ENCODE data around the gene IST1.

The IST1 gene

DNA sequence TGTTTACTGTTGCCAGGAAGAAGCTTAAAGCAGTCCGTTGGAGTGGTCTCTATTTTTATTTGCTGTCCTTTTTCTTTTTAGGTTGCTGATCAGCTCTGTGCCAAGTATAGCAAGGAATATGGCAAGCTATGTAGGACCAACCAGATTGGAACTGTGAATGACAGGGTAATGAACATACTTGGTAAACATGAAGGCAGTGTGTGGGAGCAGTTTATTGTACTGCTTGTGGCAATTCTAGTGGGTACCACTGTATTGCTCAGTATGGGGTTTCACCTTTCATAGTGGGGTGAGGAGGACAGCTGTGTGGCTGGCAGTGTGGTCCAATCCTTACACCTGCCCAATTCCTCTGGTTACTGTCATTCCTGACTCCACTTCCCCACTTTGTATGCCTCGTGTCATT is 25.3 kb downstream of the IST1 start:
- no peak for FAIRE-seq

DNA sequence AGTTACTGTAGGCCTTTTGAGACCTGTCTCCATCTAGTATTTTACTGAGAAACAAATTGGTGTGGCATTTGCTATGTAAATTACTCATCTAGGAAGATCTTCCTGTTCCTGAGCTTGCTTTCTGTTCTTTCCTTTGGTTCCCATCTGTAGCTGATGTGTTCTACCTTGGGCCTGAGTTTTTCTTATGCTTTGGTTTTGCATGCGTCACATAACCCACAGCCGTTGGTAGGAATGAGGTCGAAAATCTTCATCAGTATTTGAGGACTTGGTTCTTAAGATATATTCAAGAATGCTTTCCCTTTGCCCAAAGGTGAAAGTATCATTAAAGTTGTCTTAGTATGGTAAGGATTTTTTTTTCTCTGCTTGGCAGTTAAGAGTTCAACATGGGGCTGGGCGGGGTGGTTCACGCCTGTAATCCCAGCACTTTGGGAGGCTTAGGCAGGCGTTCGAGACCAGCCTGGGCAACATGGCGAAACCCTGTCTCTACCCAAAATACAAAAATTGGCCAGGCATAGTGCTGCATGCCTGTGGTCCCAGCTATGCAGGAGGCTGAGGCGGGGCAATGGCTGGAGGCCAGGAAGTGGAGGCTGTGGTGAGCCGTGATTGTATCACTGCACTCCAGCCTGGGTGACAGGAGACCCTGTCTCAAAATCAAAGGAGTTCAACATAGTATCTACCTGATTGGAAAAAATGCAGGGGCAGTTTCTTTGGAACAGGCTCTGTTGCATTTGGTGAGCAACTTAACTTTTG is 28.8 kb downstream of the IST1 start:
- FAIRE-seq = no peak

DNA sequence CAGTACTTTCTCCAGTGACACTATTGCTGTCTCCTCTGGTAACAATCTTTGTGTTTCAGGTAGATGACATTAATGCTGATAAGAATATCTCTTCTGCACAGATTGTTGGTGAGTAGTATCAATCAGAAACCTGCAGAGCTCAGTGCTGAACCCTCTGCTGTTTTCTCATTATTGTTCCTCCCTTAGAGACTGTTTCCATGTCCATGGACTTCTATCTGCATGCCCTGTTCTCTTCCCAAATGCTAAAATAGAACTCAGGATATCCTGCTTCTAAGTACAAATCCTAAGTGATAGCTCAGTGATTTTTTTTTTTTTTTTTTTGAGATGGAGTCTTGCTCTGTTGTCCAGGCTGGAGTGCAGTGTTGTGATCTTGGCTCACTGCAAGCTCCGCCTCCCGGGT is 29.4 kb downstream of the IST1 start:
- FAIRE-seq = no peak

DNA sequence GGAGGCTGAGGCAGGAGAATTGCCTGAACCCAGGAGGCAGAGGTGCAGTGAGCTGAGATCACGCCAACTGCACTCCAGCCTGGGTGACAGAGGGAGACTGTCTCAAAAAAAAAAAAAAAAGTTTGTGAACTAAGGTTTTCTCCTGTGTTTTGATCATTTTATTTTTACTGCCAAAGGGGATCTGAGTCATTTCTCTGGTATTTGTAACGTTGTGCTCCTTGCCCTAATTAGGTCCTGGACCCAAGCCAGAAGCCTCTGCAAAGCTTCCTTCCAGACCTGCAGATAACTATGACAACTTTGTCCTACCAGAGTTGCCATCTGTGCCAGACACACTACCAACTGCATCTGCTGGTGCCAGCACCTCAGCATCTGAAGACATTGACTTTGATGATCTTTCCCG is 32.1 kb downstream of the IST1 start:
- no peak for FAIRE-seq

DNA sequence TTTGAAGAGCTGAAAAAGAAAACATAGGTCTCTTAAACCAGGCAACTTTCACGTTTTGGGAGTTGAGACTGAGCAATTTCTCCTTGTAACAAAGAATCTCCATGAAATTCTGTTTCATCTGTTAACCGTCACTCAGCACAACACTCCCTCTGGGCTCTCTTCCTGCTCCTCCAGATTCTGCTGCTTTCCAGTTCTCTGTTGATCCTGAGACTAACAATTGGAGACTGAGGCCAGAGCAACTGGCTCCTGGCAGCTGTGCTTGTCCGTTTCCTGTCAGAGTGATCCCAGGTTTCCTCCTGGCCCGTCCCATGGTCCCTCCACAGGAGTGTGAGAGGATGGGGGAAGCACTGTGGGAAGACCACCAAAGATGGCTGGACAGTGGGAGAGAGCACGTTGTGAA is 32.5 kb downstream of the IST1 start:
- FAIRE-seq = no peak

DNA sequence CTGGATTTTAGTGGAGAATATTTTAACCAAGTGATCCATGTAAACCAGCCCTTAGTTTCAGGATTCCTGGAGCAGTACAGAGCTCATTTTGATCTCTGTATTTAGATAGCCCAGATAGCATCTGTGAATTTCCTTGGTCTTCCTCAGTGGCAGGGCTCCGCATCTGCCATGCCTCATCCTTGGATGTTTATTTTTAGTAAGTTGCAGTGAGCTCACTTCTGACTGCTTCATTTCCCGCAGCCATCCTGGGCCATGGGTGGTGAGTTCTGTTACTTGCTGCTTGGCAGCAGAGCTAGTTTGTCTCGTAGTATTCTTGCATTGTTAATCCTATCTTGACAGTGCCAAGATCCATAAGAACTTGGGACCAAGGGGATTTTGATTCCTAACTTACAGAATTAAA is 33.7 kb downstream of the IST1 start:
- FAIRE-seq = no peak

DNA sequence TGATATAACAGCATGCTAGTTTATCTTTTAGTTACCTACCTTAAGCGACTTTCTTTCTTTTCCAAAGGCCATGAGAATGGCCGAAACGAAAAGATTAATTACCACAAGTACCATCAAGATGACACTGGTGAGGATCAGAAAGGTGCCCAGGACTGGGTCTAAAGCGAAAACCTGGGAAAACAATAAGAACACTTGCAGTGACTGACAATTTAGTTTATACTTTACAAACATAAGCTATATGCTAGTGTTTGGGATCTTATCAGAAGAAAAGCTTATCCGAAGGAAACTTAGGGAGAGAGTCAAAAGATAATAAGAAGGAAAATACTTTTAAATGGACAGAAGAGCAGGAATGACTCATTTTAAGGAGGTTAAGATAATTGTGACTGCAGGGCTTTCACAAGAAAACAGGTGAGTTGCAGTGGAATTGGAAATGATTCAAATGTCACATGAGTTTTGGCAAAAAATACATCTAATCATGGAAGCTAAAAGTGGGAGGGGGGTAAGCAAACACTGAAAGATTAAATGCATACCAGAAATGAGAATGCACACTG is 34.8 kb downstream of the IST1 start:
- FAIRE-seq = no peak

DNA sequence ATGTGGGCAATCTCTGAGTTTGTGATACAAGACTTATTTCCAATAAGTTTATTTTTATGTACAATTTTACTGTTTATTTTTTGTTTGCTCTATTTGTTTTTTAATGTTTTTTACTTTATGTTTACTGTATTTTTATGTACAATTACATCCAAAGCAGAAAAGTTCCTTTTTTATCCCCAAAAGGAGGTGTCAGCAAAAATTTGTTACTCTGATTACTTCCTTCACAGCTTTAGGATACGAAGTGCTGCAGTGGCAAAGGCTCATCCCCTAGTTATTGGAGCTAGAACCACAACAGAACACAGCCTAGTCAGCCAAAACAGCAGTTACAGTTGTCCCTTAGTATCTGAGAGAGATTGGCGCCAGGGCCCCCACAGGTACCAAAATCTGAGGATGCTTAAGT is 35.7 kb downstream of the IST1 start:
- no peak for FAIRE-seq

DNA sequence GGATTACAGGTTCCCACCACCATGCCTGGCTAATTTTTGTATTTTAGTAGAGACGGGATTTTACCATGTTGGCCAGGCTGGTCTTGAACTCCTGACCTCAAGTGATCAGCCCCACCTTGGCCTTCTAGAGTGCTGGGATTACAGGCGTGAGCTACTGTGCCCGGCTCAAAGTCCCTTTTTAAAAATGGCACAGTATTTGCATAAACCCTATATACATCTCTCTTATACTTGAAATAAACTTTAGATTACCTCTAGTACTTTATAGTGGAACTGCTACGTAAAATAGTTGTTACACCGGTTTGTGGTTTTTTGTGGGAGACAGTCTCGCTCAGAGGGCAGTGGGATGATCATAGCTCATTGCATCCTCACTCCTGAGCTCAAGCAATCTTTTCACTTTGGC is 36.3 kb downstream of the IST1 start:
- no peak for FAIRE-seq

DNA sequence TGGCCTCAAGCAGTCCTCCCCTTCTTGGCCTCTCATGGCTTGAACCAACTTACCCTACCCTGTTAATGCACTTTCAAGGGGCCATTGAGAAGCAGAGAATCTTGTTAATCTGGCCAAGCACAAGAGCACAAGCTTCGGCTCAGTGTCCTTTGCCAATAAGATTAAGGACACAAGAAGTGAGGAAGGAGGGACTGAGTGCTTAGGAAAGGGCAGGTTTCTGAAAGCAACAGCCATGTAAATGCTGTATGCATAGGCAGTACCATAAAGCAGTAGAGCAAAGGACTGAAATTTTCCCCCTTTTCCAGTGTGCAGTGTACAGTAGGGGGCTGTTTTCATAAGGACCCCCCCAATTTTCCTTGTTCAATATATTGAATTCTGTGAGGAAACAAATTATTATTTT is 37.7 kb downstream of the IST1 start:
- no peak for FAIRE-seq

DNA sequence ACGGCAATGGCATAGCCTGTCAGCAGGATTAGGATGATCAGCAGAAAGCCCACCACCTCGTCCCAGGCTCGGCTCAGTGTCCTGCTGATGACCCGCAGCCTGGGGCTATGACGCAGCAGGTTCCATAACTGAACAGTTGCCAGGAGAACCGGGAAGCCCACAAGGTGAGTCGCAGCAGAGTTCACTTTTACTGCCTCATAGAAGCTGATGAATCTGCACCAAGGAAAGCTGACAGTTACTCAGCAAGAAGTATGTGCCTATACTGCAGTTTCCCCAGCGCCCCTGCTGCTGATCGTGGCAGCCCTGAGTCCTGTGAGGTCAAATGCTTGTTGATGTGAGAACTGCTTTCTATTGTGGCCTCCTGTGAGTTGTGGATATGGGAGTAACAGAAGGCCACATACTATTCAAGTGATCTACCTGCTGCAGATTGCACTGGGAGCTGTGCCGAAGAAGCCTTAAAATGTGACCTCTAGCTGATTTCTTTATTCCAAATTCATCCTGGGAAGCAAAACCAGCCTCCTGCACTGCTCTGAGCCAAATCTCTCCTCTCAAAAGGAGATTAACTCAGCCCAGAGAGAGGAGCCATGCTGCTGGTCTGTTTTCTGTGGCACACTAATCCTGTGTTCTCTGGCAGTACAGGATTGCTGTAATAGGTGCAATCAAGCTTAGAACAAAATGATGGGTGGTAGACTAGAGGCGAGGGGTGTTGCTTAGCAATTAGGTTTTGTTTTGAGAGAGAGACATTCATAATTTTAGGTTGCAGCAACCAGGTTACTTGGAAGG is 38.8 kb downstream of the IST1 start:
- FAIRE-seq = no peak

DNA sequence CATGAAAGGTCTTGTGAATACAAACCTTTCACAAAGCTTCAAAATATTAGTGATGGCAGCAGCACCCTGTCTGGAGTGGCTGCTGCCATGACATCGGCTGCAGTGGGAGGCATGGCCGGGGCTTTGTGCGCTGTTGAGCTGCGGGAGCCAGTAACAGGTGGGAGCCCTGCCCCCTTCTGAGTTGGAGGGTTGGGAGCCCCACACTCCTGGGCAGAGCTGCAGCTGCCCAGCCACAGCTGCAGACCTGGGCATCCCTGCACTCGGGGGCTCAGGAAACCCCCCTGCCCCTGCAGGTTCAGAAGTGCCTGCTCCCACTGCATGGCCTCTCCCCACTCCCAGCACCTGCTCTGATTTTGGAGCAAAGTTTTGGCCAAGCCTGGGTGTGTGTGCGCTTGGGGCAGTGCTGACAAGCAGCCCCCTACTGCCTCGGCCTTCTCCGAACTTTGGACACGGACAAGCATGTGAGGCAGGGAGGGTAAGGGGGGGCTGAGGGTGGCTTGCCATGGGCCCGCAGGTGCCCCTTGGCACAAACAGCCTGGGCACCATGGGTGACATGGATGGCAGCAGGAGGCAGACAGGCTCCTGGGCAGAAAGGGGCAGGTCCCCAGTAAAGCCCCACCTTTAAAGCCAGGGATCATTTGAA is 42.7 kb downstream of the IST1 start:
- no peak for FAIRE-seq

DNA sequence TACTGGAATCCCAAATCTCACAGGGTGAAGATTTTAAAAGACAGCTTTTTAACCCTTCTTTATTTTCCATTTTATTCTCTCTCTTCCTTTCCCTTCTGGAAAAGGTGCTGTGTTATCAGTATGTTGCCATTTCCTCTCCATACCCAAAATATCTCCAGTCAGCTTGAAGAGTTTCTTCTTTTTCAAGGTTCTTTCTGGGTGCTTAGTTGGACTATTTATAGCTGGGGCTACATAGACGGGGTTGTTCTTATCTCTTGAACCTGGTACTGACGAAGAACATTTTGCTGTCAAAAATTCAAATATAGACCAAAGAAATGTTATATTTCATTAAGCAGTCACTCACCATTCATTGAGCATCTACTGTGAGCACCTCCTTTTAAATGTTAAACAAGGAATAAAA is 48.6 kb downstream of the IST1 start:
- FAIRE-seq = no peak

DNA sequence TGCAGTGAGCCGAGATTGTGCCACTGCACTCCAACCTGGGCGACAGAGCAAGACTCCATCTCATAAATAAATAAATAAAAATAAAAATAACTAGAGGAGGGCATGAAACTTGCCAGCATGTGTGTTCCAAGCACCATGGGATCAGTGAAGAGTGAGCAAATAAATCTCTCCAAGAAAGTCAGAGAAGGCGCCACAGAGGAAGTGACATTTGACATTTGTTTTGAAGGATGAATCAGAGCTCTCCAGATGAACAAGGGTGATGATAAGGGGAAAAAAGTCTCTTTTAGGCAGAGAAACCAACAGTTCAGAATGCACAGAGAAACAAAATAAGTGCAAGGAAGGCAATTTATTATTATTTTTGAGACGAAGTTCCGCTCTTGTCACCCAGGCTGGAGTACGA is 50.3 kb downstream of the IST1 start:
- FAIRE-seq = no peak

DNA sequence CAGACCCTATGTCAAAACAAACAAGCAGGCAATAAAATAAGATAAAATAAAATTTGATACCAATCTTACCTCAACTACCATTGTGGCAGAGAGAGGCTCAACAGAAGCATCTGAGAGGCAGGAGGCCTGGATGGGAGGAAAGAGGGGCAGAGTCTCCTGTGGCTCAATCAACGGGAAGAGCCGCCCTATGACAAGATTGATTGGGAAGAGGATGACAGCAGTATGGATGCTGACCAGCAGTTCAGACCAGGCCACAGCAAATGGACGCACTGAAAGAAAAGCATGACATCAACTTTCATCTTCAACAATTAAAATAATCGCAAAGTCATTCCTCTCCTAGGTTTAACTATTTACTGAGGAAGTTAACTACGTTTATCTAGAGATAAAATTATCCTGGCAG is 57.5 kb downstream of the IST1 start:
- no peak for FAIRE-seq

DNA sequence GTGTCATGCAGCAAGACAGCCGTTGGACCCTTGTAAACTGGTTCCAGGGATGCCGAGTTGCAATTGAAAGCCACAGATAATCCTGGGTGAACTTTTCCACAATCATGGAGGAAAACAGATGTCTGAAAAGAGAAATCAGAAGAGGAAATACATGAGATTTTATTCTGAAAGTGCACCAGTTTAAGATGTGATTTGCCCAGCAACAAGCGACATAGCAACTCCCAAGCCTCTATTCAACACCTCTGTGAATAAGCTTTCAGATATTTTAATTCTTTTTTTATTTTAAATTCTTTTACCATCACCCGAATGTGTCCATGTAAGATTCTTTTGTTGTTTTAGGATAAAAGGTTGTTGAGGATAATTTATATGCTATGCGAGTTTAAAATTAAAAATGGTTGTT is 58.8 kb downstream of the IST1 start:
- FAIRE-seq = no peak

DNA sequence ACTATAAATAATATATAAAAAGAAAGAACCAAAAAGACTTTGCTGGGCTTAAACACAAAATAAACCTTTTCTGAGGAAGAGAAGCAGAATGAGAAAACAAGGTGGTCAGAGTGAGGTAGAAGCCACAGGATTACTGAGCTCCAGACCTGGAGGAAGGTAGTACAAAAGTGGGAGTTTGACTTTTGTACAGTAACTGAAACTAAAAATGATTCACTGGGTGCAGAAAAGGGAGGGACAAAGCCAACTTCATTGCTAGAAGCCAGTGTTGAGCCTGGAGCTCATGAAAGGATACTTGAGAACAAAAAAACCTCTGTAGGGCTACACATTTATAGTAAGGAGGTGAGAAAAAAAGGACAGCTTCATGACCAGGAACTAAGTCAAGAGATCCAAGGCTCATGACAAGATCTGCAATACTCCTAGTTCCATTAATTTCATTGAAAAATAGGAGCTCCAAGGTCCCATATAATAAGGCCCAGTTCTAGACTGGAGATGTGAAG is 59.4 kb downstream of the IST1 start:
- FAIRE-seq = no peak

DNA sequence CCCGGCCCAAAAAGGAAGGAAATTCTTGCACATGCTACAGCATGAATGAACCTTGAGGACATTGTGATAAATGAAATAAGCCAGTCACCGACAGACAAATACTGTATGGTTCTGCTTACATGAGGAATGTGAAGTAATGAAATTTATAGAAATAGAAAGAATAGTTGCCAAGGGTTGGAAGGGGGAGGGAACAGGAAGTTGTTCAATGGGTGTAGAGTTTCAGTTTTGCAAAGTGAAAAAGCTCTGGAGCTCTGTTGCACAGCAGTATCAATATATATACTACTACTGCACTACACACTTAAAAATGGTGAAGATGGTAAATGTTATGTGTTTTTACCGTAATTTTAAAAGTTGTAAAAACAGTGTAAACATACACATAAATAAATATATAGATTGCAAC is 61.2 kb downstream of the IST1 start:
- no peak for FAIRE-seq

DNA sequence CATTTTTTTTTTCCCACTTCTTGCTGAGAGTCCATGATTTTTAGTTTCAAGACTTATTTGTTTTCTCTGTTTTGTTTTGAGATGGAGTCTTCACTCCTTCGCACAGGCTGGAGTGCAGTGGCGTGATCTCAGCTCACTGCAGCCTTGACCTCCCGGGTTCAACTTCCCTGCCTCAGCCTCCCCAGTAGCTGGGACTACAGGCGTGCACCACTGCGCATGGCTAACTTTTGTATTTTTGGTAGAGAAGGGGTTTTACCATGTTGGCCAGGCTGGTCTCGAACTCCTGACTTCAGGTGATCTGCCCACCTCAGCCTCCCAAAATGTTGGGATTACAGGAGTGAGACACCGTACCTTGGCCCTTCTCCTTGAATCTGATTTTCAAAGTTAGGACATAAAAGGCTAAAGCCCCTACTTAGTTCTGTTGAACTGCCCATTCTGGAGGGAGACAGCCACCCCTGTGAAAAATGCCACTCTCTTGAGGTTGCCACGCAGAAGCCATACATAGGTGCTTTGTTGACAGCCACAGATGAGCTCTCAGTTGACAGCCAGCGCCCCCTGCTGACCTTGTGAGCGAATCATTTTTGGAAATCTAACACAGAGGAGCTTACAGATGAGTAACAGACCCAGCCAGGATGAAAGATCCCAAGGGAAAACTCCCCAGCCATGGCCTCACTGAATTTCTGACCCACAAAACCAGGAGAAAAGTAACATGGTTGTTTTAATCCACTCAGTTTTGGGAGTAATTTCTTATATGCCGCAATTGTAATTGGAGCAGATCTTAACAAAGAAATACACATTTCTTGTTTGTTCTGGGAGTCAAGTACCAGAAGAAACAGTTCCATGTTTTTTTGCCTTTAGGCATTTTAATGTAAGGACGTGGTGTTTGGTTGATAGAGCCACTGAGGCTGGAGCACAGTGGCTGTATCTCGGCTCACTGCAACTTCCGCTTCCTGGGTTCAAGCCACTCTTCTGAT is 66.0 kb downstream of the IST1 start:
- no peak for FAIRE-seq

DNA sequence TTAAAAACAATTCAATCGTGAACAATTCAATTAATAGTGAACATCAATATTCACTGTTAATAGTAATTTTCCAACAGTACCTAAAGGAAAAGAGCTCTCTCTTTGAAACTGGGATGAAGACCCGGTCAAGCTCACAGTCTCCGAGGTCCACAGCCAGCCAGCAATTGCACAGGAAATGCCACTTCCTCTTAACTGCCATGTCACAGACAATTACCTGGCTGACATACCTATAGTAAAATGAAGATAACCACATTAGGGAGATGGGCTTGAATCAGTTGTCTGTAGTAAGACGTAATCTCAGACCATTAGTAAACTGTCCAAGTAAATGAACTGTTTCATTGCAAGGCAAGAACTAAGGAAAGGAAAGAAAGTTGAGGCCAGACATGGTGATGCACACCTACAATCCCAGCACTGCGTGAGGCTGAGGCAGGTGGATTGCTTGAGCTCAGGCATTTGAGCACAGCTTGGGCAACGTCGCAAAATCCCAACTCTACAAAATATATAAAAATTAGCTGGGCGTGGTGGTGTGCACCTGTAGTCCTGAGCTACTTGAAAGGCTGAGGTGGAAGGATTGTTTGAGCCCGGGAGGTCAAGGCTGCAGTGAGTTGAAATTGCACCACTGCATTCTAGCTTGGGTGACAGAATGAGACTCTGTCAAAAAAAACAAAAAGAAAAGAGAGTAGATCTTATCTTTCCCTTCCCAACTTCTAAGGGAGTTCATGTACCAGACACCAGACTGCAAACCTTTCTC is 68.0 kb downstream of the IST1 start:
- no peak for FAIRE-seq

DNA sequence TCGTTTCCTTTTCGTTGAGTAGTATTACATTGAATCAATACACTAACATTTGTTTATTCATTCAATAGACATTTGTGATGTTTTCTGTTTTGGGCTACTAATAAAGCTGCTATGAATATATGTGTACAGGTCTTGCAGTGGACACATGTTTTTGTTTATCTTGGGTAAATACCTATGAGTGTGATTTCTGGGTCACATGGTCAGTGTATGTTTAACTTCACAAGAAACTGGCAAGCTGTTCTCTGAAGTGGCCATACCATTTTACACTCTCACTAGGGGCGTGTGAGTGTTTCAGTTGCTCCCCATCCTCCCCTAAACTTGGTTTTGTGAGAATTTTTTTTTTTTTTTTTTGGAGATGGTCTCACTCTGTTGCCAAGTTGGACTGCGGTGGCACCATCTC is 69.9 kb downstream of the IST1 start:
- FAIRE-seq = no peak

DNA sequence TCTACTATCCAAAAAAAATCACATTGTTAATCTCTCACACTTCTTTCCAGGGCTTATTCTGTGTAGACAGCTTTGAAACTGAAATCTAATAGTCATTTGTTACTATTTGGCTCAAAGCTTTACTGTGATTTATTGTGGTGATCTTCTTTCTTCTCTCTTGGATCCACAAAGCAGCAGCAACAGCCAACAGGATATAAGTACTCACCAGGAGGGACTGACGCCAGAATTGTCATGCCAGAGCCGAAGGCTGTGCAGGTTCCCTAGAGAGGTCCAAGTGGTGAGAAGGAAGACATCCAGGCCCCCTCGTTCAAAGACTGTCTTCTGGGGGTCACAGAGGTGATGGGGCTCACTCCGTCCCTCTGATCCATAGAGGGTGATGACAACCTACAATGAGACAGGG is 71.6 kb downstream of the IST1 start:
- no peak for FAIRE-seq

Measured in A204.1 (cell line).